ENCODE results near the gene KRT23.
"Not testable (repeated sequence)": the region's sequence is repeated elsewhere in the genome, so short reads cannot be mapped to it uniquely, and the experiment has no call there.

KRT23 gene

GRCh38 chr17:40935624-40936023 is 1.8 kb downstream of the KRT23 start:
- no peaks in the 10 kb centered on the region for H3K9me3 Mint-ChIP-seq
- H3K36me3 Mint-ChIP-seq, result no peaks in the 10 kb centered on the region
- H3K4me3 Mint-ChIP-seq, result no peak overlapping the region
- H3K27ac Mint-ChIP-seq, result no peak overlapping the region
- peaks cover 6% of the 10 kb centered on the region for H3K27me3 Mint-ChIP-seq
- H3K4me1 Mint-ChIP-seq, result no peaks in the 10 kb centered on the region

GRCh38 chr17:40932608-40933007 is 4.8 kb downstream of the KRT23 start:
- H3K27ac Mint-ChIP-seq, result no peak overlapping the region
- H3K4me3 Mint-ChIP-seq, result no peak overlapping the region
- no peaks in the 10 kb centered on the region for H3K4me1 Mint-ChIP-seq
- H3K27me3 Mint-ChIP-seq, result peaks cover 6% of the 10 kb centered on the region
- H3K9me3 Mint-ChIP-seq, result no peaks in the 10 kb centered on the region
- no peaks in the 10 kb centered on the region for H3K36me3 Mint-ChIP-seq

GRCh38 chr17:40931311-40931710 is 6.1 kb downstream of the KRT23 start:
- no peaks in the 10 kb centered on the region for H3K36me3 Mint-ChIP-seq
- no peaks in the 10 kb centered on the region for H3K4me1 Mint-ChIP-seq
- no peak overlapping the region for H3K4me3 Mint-ChIP-seq
- H3K27ac Mint-ChIP-seq, result no peak overlapping the region
- H3K27me3 Mint-ChIP-seq, result peaks cover 7% of the 10 kb centered on the region
- no peaks in the 10 kb centered on the region for H3K9me3 Mint-ChIP-seq

- H3K4me1 Mint-ChIP-seq, result peaks cover 7% of the 10 kb centered on the region
Observed at GRCh38 chr17:40926341-40926740, 11.1 kb downstream of the KRT23 start.

GRCh38 chr17:40922239-40922638 is 15.2 kb downstream of the KRT23 start:
- Mint-ChIP-seq H3K27me3 (peaks cover 11% of the 10 kb centered on the region), H3K36me3 (no peaks in the 10 kb centered on the region), H3K9me3 (no peaks in the 10 kb centered on the region), H3K27ac (no peak overlapping the region), H3K4me1 (peaks cover 12% of the 10 kb centered on the region), H3K4me3 (no peak overlapping the region)

More at GRCh38 chr17:40926341-40926740, 11.1 kb downstream of the KRT23 start:
- Mint-ChIP-seq H3K27ac (no peak overlapping the region), H3K4me3 (no peak overlapping the region), H3K27me3 (peaks cover 8% of the 10 kb centered on the region), H3K9me3 (no peaks in the 10 kb centered on the region), H3K36me3 (no peaks in the 10 kb centered on the region)

GRCh38 chr17:40921026-40921425 is 16.4 kb downstream of the KRT23 start:
- Mint-ChIP-seq H3K27me3 (peaks cover 4% of the 10 kb centered on the region), H3K9me3 (no peaks in the 10 kb centered on the region), H3K4me1 (peaks cover 12% of the 10 kb centered on the region), H3K4me3 (no peak overlapping the region), H3K27ac (no peak overlapping the region), H3K36me3 (no peaks in the 10 kb centered on the region)

- peaks cover 17% of the 10 kb centered on the region for H3K4me1 Mint-ChIP-seq
- not testable (repeated sequence) for H3K9me3 Mint-ChIP-seq, H3K4me3 Mint-ChIP-seq, H3K27ac Mint-ChIP-seq, H3K36me3 Mint-ChIP-seq, H3K27me3 Mint-ChIP-seq
Observed at GRCh38 chr17:40917116-40917515, 20.3 kb downstream of the KRT23 start.

GRCh38 chr17:40916366-40916765 is 21.1 kb downstream of the KRT23 start:
- Mint-ChIP-seq H3K36me3 (no peaks in the 10 kb centered on the region), H3K9me3 (no peaks in the 10 kb centered on the region), H3K27ac (no peak overlapping the region), H3K4me1 (peaks cover 14% of the 10 kb centered on the region), H3K4me3 (no peak overlapping the region), H3K27me3 (peaks cover 3% of the 10 kb centered on the region)

- Mint-ChIP-seq H3K27ac (no peak overlapping the region), H3K27me3 (peaks cover 3% of the 10 kb centered on the region), H3K4me1 (peaks cover 8% of the 10 kb centered on the region), H3K9me3 (no peaks in the 10 kb centered on the region), H3K36me3 (no peaks in the 10 kb centered on the region), H3K4me3 (no peak overlapping the region)
Observed at GRCh38 chr17:40915721-40916256, 21.7 kb downstream of the KRT23 start.

- Mint-ChIP-seq H3K27ac (no peak overlapping the region), H3K27me3 (peaks cover 3% of the 10 kb centered on the region), H3K36me3 (no peaks in the 10 kb centered on the region), H3K4me1 (peaks cover 8% of the 10 kb centered on the region), H3K9me3 (no peaks in the 10 kb centered on the region), H3K4me3 (no peak overlapping the region)
Observed at GRCh38 chr17:40915199-40915661, 22.2 kb downstream of the KRT23 start.

- no peak overlapping the region for H3K27ac Mint-ChIP-seq
- H3K4me1 Mint-ChIP-seq, result peaks cover 8% of the 10 kb centered on the region
Observed at GRCh38 chr17:40914075-40914855, 23.2 kb downstream of the KRT23 start.

GRCh38 chr17:40912486-40913210 is 24.8 kb downstream of the KRT23 start:
- Mint-ChIP-seq H3K4me3 (no peak overlapping the region), H3K27me3 (peaks cover 7% of the 10 kb centered on the region), H3K27ac (no peak overlapping the region), H3K4me1 (peaks cover 8% of the 10 kb centered on the region), H3K36me3 (no peaks in the 10 kb centered on the region), H3K9me3 (no peaks in the 10 kb centered on the region)

More at GRCh38 chr17:40914075-40914855, 23.2 kb downstream of the KRT23 start:
- no peaks in the 10 kb centered on the region for H3K36me3 Mint-ChIP-seq
- no peak overlapping the region for H3K4me3 Mint-ChIP-seq
- H3K9me3 Mint-ChIP-seq, result no peaks in the 10 kb centered on the region
- H3K27me3 Mint-ChIP-seq, result peaks cover 2% of the 10 kb centered on the region

- peaks cover 9% of the 10 kb centered on the region for H3K27me3 Mint-ChIP-seq
Observed at GRCh38 chr17:40910441-40910841, 27.0 kb downstream of the KRT23 start.

GRCh38 chr17:40909755-40910154 is 27.7 kb downstream of the KRT23 start:
- no peaks in the 10 kb centered on the region for H3K9me3 Mint-ChIP-seq
- no peak overlapping the region for H3K27ac Mint-ChIP-seq
- peaks cover 9% of the 10 kb centered on the region for H3K27me3 Mint-ChIP-seq
- H3K4me1 Mint-ChIP-seq, result no peaks in the 10 kb centered on the region
- no peaks in the 10 kb centered on the region for H3K36me3 Mint-ChIP-seq
- no peak overlapping the region for H3K4me3 Mint-ChIP-seq

More at GRCh38 chr17:40910441-40910841, 27.0 kb downstream of the KRT23 start:
- H3K27ac Mint-ChIP-seq, result no peak overlapping the region
- no peak overlapping the region for H3K4me3 Mint-ChIP-seq
- H3K36me3 Mint-ChIP-seq, result no peaks in the 10 kb centered on the region
- H3K9me3 Mint-ChIP-seq, result no peaks in the 10 kb centered on the region
- peaks cover 5% of the 10 kb centered on the region for H3K4me1 Mint-ChIP-seq

- no peak overlapping the region for H3K27ac Mint-ChIP-seq
- no peak overlapping the region for H3K4me3 Mint-ChIP-seq
- H3K27me3 Mint-ChIP-seq, result peaks cover 9% of the 10 kb centered on the region
- no peaks in the 10 kb centered on the region for H3K4me1 Mint-ChIP-seq
- H3K9me3 Mint-ChIP-seq, result no peaks in the 10 kb centered on the region
- no peaks in the 10 kb centered on the region for H3K36me3 Mint-ChIP-seq
Observed at GRCh38 chr17:40909351-40909750, 28.1 kb downstream of the KRT23 start.

GRCh38 chr17:40906613-40907012 is 30.8 kb downstream of the KRT23 start:
- no peak overlapping the region for H3K4me3 Mint-ChIP-seq
- no peaks in the 10 kb centered on the region for H3K36me3 Mint-ChIP-seq
- no peak overlapping the region for H3K27ac Mint-ChIP-seq
- no peaks in the 10 kb centered on the region for H3K9me3 Mint-ChIP-seq
- H3K4me1 Mint-ChIP-seq, result peaks cover 4% of the 10 kb centered on the region
- H3K27me3 Mint-ChIP-seq, result peaks cover 9% of the 10 kb centered on the region

All from activated naive CD4-positive, alpha-beta T cell treated with anti-CD3 and anti-CD28 coated beads, Interleukin-2, amount 50 U/mL, for 24 hours (primary cell).